ENCODE data around the gene IREB2.

IREB2 gene

DNA sequence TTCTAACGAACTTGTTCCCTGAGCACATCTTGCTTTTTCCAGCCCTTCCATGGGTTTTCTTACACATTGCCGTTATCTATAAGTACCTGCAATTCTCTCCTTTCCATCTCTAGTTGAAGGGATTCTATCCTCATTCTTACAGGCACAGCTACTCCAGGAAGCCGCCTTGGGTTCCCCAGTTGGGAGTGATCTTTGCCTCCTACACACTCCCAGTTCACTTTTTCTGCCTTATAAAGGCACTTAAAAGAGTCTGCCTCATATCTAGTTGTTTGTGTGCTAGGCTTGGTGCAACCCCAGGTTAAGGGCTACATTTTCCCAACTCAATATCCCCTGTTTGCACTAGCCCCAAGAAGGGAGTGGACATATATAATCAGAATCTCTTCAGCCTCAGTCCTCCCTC is 44.0 kb upstream of the IREB2 start:
- DNase-seq (ENCODE audit: low spot score) (peak; percentile 7), ATAC-seq (ENCODE audit: low read depth) (no peak)
- H3K27me3 ChIP-seq (ENCODE audit: insufficient read depth, poor library complexity, severe bottlenecking): no peaks in the 10 kb centered on the region
- H3K9me3 ChIP-seq (ENCODE audit: severe bottlenecking): no peaks in the 10 kb centered on the region
- TF ChIP-seq, protein P1, sequence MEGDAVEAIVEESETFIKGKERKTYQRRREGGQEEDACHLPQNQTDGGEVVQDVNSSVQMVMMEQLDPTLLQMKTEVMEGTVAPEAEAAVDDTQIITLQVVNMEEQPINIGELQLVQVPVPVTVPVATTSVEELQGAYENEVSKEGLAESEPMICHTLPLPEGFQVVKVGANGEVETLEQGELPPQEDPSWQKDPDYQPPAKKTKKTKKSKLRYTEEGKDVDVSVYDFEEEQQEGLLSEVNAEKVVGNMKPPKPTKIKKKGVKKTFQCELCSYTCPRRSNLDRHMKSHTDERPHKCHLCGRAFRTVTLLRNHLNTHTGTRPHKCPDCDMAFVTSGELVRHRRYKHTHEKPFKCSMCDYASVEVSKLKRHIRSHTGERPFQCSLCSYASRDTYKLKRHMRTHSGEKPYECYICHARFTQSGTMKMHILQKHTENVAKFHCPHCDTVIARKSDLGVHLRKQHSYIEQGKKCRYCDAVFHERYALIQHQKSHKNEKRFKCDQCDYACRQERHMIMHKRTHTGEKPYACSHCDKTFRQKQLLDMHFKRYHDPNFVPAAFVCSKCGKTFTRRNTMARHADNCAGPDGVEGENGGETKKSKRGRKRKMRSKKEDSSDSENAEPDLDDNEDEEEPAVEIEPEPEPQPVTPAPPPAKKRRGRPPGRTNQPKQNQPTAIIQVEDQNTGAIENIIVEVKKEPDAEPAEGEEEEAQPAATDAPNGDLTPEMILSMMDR (IDR thresholded peaks at IDR 0.05; ENCODE audit: poor library complexity, severe bottlenecking): no peak
- no peak overlapping the region for H3K27ac ChIP-seq (ENCODE audit: poor library complexity, severe bottlenecking)
- H3K4me3 ChIP-seq (ENCODE audit: severe bottlenecking): no peak overlapping the region
- no peaks in the 10 kb centered on the region for H3K36me3 ChIP-seq (ENCODE audit: low read depth)
- H3K4me1 ChIP-seq (ENCODE audit: insufficient read depth, poor library complexity, severe bottlenecking): no peaks in the 10 kb centered on the region

DNA sequence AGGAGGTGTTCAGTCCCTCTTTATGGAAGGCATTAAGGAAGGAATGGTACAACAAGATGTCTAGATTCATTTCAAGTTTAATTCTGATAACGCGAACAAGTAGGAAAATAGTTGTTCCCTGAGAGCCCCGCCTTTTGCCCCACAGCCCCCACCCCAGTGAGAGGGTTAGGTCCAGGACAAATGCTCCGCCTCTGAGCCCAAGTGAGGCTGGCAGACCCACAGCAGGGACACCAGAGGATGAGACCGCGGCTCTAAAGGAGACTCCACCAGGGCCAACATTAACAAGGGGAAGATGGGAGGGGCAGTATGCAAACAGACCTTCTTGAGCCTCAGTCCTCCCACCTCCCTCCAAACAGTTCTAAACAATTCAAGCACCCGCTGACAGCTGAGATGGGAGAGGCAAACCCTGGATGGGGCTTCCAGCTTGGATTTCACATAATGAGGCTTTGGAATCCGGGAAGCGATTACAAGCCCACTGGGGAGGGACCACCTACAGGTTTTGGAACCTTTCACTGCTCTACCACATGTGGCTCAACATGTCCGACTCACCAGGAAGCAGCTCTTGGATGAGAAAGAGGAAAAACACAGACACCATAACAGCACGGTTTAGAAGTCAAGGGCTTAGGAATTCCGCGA is 42.9 kb upstream of the IREB2 start:
- no peaks in the 10 kb centered on the region for H3K36me3 ChIP-seq (ENCODE audit: low read depth)
- no peaks in the 10 kb centered on the region for H3K27me3 ChIP-seq (ENCODE audit: insufficient read depth, poor library complexity, severe bottlenecking)
- H3K27ac ChIP-seq (ENCODE audit: poor library complexity, severe bottlenecking): no peak overlapping the region
- no peaks in the 10 kb centered on the region for H3K9me3 ChIP-seq (ENCODE audit: severe bottlenecking)
- ATAC-seq (ENCODE audit: low read depth): no peak
- TF ChIP-seq, protein P1 (IDR thresholded peaks at IDR 0.05; ENCODE audit: poor library complexity, severe bottlenecking): no peak
- H3K4me1 ChIP-seq (ENCODE audit: insufficient read depth, poor library complexity, severe bottlenecking): no peaks in the 10 kb centered on the region
- DNase-seq (ENCODE audit: low spot score): peak; percentile 64
- no peak overlapping the region for H3K4me3 ChIP-seq (ENCODE audit: severe bottlenecking)

DNA sequence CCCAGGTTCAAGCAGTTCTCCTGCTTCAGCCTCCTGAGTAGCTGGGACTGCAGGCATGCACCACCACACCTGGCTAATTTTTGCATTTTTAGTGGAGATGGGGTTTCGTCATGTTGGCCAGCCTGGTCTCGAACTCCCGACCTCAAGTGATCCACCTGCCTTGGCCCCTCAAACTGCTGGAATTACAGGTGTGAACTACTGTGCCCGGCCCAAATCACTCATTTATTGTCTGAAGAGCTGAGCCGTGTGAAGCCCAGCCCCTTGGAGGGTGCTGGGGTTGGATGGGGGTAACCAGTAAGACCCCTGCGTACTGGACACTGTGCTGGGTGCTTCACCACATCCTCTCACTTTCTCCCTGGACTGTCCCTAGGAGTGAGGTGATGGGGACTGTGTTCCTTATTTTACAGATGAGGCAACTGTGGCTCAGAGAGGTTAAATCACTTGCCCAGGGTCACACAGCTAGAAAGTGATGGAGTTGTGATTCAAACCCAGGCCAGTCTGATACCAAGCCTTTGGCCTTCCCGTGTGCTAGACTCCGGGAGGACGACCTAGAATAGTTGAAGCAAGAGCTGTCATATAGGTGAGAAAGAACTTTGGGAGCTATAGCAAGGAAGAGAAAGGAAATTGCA is 41.7 kb upstream of the IREB2 start:
- Histone ChIP-seq H3K4me3 (ENCODE audit: severe bottlenecking) (no peak overlapping the region), H3K27me3 (ENCODE audit: insufficient read depth, poor library complexity, severe bottlenecking) (no peaks in the 10 kb centered on the region), H3K27ac (ENCODE audit: poor library complexity, severe bottlenecking) (no peak overlapping the region), H3K36me3 (ENCODE audit: low read depth) (no peaks in the 10 kb centered on the region), H3K9me3 (ENCODE audit: severe bottlenecking) (no peaks in the 10 kb centered on the region), H3K4me1 (ENCODE audit: insufficient read depth, poor library complexity, severe bottlenecking) (no peaks in the 10 kb centered on the region)
- TF ChIP-seq, protein P1 (IDR thresholded peaks at IDR 0.05; ENCODE audit: poor library complexity, severe bottlenecking): no peak
- ATAC-seq (ENCODE audit: low read depth) (no peak), DNase-seq (ENCODE audit: low spot score) (peak; percentile 49)

DNA sequence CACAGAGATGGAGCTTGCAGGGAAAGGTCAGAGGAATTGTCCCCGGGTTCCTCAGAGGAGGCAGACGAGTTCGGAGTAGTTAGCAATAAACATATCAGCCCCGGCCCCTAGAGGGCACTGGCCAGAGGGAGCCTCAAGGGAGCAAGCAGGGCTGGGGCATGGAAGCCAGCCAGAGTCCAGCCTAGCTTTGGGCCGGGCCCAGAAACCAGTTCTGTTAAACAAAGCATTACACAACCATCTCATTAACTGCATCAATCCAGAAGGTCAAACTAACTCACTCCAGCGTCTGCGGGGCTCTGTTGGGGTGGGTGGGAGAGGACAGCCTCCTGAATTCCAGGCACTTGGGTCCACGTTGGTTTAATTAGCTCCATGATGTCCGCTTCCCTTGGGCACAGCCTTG is 41.0 kb upstream of the IREB2 start:
- DNase-seq (ENCODE audit: low spot score) (peak; percentile 54), ATAC-seq (ENCODE audit: low read depth) (no peak)
- Histone ChIP-seq H3K4me1 (ENCODE audit: insufficient read depth, poor library complexity, severe bottlenecking) (no peaks in the 10 kb centered on the region), H3K27me3 (ENCODE audit: insufficient read depth, poor library complexity, severe bottlenecking) (no peaks in the 10 kb centered on the region), H3K4me3 (ENCODE audit: severe bottlenecking) (no peak overlapping the region), H3K9me3 (ENCODE audit: severe bottlenecking) (no peaks in the 10 kb centered on the region), H3K27ac (ENCODE audit: poor library complexity, severe bottlenecking) (no peak overlapping the region), H3K36me3 (ENCODE audit: low read depth) (no peaks in the 10 kb centered on the region)
- TF ChIP-seq, protein P1 (IDR thresholded peaks at IDR 0.05; ENCODE audit: poor library complexity, severe bottlenecking): peak; percentile 27

DNA sequence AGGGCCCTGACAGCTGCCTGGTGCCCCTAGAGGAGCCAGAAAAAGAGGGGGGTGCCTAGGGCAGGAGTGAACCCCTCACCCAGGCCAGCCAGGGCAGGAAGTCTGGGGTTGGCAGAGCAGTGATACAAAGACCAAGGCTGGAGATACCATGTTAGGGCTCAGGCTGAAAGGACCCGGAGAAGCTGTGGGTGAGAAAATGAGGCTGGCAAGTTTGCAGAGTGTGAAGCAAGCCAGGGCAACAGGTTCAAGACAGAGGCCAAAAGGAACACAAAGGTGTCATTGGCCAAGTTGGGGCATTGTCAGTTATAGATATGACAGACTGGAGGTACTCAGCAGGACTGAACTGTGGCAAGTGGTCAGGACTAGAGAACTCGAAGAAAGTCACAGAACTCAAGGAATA is 40.6 kb upstream of the IREB2 start:
- Histone ChIP-seq H3K9me3 (ENCODE audit: severe bottlenecking) (no peaks in the 10 kb centered on the region), H3K4me3 (ENCODE audit: severe bottlenecking) (no peak overlapping the region), H3K4me1 (ENCODE audit: insufficient read depth, poor library complexity, severe bottlenecking) (no peaks in the 10 kb centered on the region), H3K27me3 (ENCODE audit: insufficient read depth, poor library complexity, severe bottlenecking) (no peaks in the 10 kb centered on the region), H3K27ac (ENCODE audit: poor library complexity, severe bottlenecking) (no peak overlapping the region), H3K36me3 (ENCODE audit: low read depth) (no peaks in the 10 kb centered on the region)
- no peak for ATAC-seq (ENCODE audit: low read depth)
- DNase-seq (ENCODE audit: low spot score): no peak
- TF ChIP-seq, protein P1 (IDR thresholded peaks at IDR 0.05; ENCODE audit: poor library complexity, severe bottlenecking): no peak
